Measurements from ENCODE around the gene RNU11. TPM values are rescaled to one million over a fixed set of nuclear protein-coding genes. Genes with fewer than 3 reads are reported as not detected.

RNU11 gene
- total RNA-seq = not detected in 2 replicates

DNA sequence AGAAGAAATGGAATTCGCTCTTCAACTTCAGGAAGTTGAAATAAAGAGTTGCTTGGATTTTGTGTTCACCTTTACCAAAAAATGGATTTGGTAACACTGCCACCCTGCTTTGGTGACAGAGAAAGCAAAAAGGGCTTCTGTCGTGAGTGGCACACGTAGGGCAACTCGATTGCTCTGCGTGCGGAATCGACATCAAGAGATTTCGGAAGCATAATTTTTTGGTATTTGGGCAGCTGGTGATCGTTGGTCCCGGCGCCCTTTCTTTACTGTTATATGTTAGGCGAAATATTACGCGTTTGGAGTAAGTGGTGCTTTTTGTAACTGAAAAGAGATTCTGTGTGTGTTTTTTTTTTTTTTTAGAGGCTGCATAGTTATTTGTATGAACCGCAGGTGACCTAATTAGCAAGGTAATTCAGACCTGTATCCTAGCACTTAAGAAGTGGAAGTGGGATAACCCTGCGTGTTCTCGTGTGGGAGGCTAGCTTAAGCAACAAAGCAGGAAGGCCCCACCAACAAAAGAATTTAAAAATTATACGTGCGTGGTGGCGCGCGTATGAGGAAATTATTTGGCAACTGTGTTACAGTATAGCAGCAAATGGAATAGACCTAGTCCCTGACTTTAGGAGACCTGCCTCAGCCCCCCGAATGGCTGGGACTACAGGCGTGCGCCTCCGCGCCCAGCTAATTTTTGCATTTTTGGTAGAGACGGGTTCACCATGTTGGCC, at the start of gene RNU11:
Gene RNU11 (plus strand): TSS at position 127 of the 725 bp plus-strand sequence.

DNA sequence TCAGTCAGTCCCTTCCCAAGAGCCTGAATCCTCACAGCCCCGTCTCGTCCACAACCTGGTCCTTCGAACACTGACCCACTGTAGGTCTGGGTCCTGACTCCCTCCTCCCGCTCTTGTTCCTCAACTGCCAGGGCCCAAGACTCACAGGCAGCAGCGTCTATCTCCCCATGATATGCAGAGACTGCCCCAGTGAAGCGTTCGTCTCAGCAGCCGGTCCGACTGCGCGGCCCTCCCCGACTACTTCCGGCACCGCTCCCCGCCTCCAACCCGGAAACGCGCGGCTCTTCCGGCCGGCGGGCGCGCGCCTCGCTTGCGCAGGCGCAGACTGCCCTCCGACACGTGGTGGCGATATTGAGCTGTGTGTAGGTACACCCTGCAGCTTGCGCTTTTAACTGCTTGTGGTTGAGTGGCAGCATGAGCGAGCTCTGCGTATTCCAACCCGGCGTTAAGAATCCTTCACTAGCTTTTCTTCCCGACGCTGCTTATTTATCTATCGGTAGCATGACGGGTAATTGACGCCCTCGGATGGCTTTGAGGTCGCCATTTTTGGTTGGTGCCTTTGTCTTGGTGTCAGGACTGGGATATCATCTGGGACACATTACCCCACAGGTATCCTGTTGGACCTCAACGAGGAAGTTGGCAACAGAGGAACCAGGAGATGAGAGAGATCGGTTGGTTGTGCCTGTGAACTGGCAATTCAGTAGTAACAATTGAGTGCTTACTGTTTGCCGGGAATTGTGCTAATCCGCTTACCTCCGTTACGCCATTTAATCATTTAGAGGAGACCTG, 5.4 kb upstream of the RNU11 start, which contains the start of gene TAF12:
Gene TAF12 (minus strand): TSS at position 221 of the 789 bp plus-strand sequence. CDS start 20,986 bp downstream, outside the sequence.

GRCh38 chr1:28668191-28668955, 20.0 kb downstream of the RNU11 start, which contains the start of gene GMEB1:
GMEB1 (plus strand) TSS chr1:28668784; CDS start chr1:28683613, 14,829 bp downstream.

Other genes starting within 250 kb of the RNU11 start
- gene RCC1, start 142.6 kb upstream of the RNU11 start, total RNA-seq = 56.9 and 70.2 TPM in 2 replicates
- 16.4 TPM in 2 replicates for gene TRNAU1AP, start 95.5 kb upstream of the RNU11 start, total RNA-seq
- gene RAB42, start 56.3 kb upstream of the RNU11 start, total RNA-seq = 0.07 and 0.51 TPM in 2 replicates
- 20.0 and 21.4 TPM in 2 replicates for gene TAF12, start 5.5 kb upstream of the RNU11 start, total RNA-seq
- 6.4 and 9.5 TPM in 2 replicates for gene GMEB1, start 20.2 kb downstream of the RNU11 start, total RNA-seq
- gene YTHDF2, start 88.3 kb downstream of the RNU11 start, total RNA-seq = 41.4 and 60.4 TPM in 2 replicates
- not detected in 2 replicates for gene OPRD1, start 163.6 kb downstream of the RNU11 start, total RNA-seq

All from airway epithelial cell (primary cell).